ENCODE data around the gene TMUB2.
"Not testable (repeated sequence)": the region's sequence is repeated elsewhere in the genome, so short reads cannot be mapped to it uniquely, and the experiment has no call there.

The TMUB2 gene

GRCh38 chr17:44221862-44222111, 35.0 kb downstream of the TMUB2 start:
- Histone ChIP-seq H3K4me1 (ENCODE audit: control insufficient read depth, insufficient read depth, low read length) (peaks cover 18% of the 10 kb centered on the region), H3K27ac (ENCODE audit: low read depth, low read length) (peak overlapping the region; percentile 68; the same call in 1 of the 2 replicates), H3K27me3 (ENCODE audit: control insufficient read depth, insufficient read depth, low read length) (no peaks in the 10 kb centered on the region), H3K4me3 (ENCODE audit: low read depth, low read length) (peak overlapping the region; percentile 78), H3K9me3 (ENCODE audit: control insufficient read depth, insufficient read depth, low read depth, low read length) (no peaks in the 10 kb centered on the region), H3K9ac (ENCODE audit: low read length) (peak overlapping the region; percentile 80), H3K36me3 (ENCODE audit: control insufficient read depth, insufficient read depth, low read length) (peaks cover 5% of the 10 kb centered on the region)

DNA sequence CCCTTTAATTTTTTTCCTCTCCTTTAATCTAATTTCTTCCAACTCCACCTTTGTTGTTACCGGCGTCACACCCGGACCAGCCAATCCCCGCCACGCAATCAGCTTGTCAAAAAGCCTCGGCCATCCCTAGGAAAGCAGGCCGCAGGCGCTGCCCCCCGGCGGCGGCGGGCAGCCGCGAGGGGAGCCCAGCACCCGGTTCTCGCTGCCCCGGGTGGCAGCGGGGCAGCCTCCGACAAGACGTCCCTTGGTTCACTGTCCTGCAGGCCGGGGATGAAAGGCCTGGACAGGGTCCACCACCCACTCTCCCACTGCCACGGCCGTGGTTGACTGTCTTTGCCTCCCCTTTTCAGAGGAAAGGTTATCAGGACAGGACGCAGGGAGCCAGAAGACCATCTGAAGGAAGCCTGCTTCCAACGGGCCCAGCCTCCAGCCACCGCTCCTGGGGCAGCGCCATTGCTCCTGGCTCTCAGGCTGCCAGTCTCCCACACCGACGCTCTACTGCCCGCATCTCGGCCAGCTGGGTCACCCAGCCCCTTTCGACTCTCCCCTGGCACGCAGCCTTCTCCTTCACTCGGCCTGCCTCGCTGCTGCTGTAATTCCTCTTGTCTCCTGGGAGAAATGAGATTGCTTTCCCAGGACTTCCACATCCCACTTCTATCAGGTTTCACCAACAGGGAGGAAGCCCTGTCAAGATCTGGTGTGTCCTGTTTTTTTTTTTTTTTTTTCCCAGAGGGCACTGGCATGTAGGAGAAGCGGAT, 35.5 kb downstream of the TMUB2 start:
- H3K27ac ChIP-seq (ENCODE audit: low read depth, low read length) = peak overlapping the region; percentile 68; the same call in 1 of the 2 replicates
- H3K4me3 ChIP-seq (ENCODE audit: low read depth, low read length) = peak overlapping the region; percentile 78
- H3K9me3 ChIP-seq (ENCODE audit: control insufficient read depth, insufficient read depth, low read depth, low read length) = no peaks in the 10 kb centered on the region
- peaks cover 16% of the 10 kb centered on the region for H3K4me1 ChIP-seq (ENCODE audit: control insufficient read depth, insufficient read depth, low read length)
- no peaks in the 10 kb centered on the region for H3K27me3 ChIP-seq (ENCODE audit: control insufficient read depth, insufficient read depth, low read length)
- peak overlapping the region; percentile 80 for H3K9ac ChIP-seq (ENCODE audit: low read length)
- no peaks in the 10 kb centered on the region for H3K36me3 ChIP-seq (ENCODE audit: control insufficient read depth, insufficient read depth, low read length)

DNA sequence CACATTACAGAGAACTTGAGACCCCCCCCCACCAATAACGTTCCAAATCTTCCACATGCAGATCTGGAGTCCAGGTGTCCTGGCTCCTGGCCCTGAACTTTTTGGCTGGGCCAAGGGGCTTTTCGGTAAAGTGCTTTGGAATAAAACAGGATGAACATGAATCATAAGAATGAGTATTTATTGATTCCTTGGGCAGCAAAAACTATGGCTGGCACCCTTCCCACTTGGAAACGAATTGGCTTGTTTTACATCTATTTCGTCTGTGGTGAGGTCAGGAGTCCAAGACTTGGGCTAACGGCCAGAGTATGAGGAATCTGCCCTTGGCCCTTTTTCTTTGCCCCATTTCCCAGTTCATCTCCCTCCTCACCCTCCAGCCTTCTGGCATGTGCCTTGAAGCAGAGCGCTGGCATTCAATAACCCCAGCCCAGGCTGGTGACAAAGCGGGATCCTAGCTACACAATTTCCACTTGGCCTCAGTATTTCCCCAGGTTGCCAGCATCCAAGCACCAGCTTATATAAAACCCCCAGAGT, 36.8 kb downstream of the TMUB2 start:
- Histone ChIP-seq H3K4me3 (ENCODE audit: low read depth, low read length) (no peak overlapping the region), H3K27ac (ENCODE audit: low read depth, low read length) (no peak overlapping the region), H3K4me1 (ENCODE audit: control insufficient read depth, insufficient read depth, low read length) (peaks cover 8% of the 10 kb centered on the region), H3K9me3 (ENCODE audit: control insufficient read depth, insufficient read depth, low read depth, low read length) (no peaks in the 10 kb centered on the region), H3K9ac (ENCODE audit: low read length) (no peak overlapping the region), H3K27me3 (ENCODE audit: control insufficient read depth, insufficient read depth, low read length) (no peaks in the 10 kb centered on the region), H3K36me3 (ENCODE audit: control insufficient read depth, insufficient read depth, low read length) (no peaks in the 10 kb centered on the region)

- H3K9me3 ChIP-seq (ENCODE audit: control insufficient read depth, insufficient read depth, low read depth, low read length) = no peaks in the 10 kb centered on the region
- no peak overlapping the region for H3K27ac ChIP-seq (ENCODE audit: low read depth, low read length)
- no peaks in the 10 kb centered on the region for H3K36me3 ChIP-seq (ENCODE audit: control insufficient read depth, insufficient read depth, low read length)
- H3K27me3 ChIP-seq (ENCODE audit: control insufficient read depth, insufficient read depth, low read length) = no peaks in the 10 kb centered on the region
- no peak overlapping the region for H3K9ac ChIP-seq (ENCODE audit: low read length)
- H3K4me1 ChIP-seq (ENCODE audit: control insufficient read depth, insufficient read depth, low read length) = peaks cover 3% of the 10 kb centered on the region; the same call in 1 of the 2 replicates
- H3K4me3 ChIP-seq (ENCODE audit: low read depth, low read length) = no peak overlapping the region
Observed at GRCh38 chr17:44229090-44229489, 42.3 kb downstream of the TMUB2 start.

DNA sequence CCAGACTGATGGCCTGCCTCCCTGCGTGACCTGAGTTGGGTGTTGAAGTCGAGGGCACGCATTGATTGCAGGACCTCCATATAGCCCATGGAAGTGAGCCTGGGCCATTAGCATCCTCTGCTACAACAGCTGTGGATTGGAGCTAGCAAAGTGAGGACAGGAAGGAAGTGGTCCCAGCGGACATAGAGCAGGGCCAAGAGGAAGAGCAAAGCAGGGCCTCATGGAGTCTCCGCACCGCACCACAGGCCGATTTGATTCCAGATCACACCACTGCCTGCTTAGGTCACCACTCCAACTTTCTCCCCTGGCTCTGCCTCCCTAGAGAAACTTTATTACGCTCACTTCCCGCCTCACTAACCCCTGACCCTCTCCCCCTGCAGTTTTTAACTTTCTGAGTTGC, 43.4 kb downstream of the TMUB2 start:
- no peak overlapping the region for H3K27ac ChIP-seq (ENCODE audit: low read depth, low read length)
- H3K9ac ChIP-seq (ENCODE audit: low read length) = no peak overlapping the region
- no peaks in the 10 kb centered on the region for H3K27me3 ChIP-seq (ENCODE audit: control insufficient read depth, insufficient read depth, low read length)
- peaks cover 3% of the 10 kb centered on the region; the same call in 1 of the 2 replicates for H3K4me1 ChIP-seq (ENCODE audit: control insufficient read depth, insufficient read depth, low read length)
- H3K4me3 ChIP-seq (ENCODE audit: low read depth, low read length) = no peak overlapping the region
- no peaks in the 10 kb centered on the region for H3K36me3 ChIP-seq (ENCODE audit: control insufficient read depth, insufficient read depth, low read length)
- no peaks in the 10 kb centered on the region for H3K9me3 ChIP-seq (ENCODE audit: control insufficient read depth, insufficient read depth, low read depth, low read length)

DNA sequence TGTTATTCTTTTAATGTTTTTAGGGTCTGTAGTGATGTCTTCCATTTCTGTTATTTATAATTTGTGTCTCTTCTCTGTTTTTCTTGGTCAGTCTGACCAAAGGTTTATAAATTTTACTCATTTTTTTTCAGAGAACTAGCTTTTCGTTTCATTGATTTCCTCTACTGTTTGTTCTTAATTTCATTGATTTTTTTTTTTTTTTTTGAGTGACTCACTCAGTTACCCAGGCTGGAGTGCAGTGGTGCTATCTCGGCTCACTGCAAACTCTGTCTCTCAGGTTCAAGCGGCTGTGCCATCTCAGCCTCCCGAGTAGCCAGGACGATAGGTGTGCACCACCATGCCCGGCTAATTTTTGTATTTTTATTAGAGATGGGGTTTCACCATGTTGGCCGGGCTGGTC, 45.3 kb downstream of the TMUB2 start:
- no peak overlapping the region for H3K27ac ChIP-seq (ENCODE audit: low read depth, low read length)

GRCh38 chr17:44233582-44233981, 46.8 kb downstream of the TMUB2 start:
- no peaks in the 10 kb centered on the region for H3K9me3 ChIP-seq (ENCODE audit: control insufficient read depth, insufficient read depth, low read depth, low read length)
- H3K4me1 ChIP-seq (ENCODE audit: control insufficient read depth, insufficient read depth, low read length) = peaks cover 3% of the 10 kb centered on the region; the same call in 1 of the 2 replicates
- no peak overlapping the region for H3K27ac ChIP-seq (ENCODE audit: low read depth, low read length)
- H3K9ac ChIP-seq (ENCODE audit: low read length) = no peak overlapping the region
- H3K27me3 ChIP-seq (ENCODE audit: control insufficient read depth, insufficient read depth, low read length) = no peaks in the 10 kb centered on the region
- no peak overlapping the region for H3K4me3 ChIP-seq (ENCODE audit: low read depth, low read length)
- H3K36me3 ChIP-seq (ENCODE audit: control insufficient read depth, insufficient read depth, low read length) = no peaks in the 10 kb centered on the region

More for the DNA sequence above, 45.3 kb downstream of the TMUB2 start:
- H3K27me3 ChIP-seq (ENCODE audit: control insufficient read depth, insufficient read depth, low read length) = no peaks in the 10 kb centered on the region
- no peak overlapping the region for H3K9ac ChIP-seq (ENCODE audit: low read length)
- H3K4me3 ChIP-seq (ENCODE audit: low read depth, low read length) = no peak overlapping the region
- H3K36me3 ChIP-seq (ENCODE audit: control insufficient read depth, insufficient read depth, low read length) = no peaks in the 10 kb centered on the region
- peaks cover 3% of the 10 kb centered on the region; the same call in 1 of the 2 replicates for H3K4me1 ChIP-seq (ENCODE audit: control insufficient read depth, insufficient read depth, low read length)
- H3K9me3 ChIP-seq (ENCODE audit: control insufficient read depth, insufficient read depth, low read depth, low read length) = no peaks in the 10 kb centered on the region

- no peaks in the 10 kb centered on the region for H3K27me3 ChIP-seq (ENCODE audit: control insufficient read depth, insufficient read depth, low read length)
- H3K27ac ChIP-seq (ENCODE audit: low read depth, low read length) = no peak overlapping the region
- no peaks in the 10 kb centered on the region for H3K4me1 ChIP-seq (ENCODE audit: control insufficient read depth, insufficient read depth, low read length)
- no peaks in the 10 kb centered on the region for H3K9me3 ChIP-seq (ENCODE audit: control insufficient read depth, insufficient read depth, low read depth, low read length)
- H3K36me3 ChIP-seq (ENCODE audit: control insufficient read depth, insufficient read depth, low read length) = no peaks in the 10 kb centered on the region
- H3K4me3 ChIP-seq (ENCODE audit: low read depth, low read length) = no peak overlapping the region
- H3K9ac ChIP-seq (ENCODE audit: low read length) = no peak overlapping the region
Observed at GRCh38 chr17:44235583-44235936, 48.8 kb downstream of the TMUB2 start.

GRCh38 chr17:44236444-44236991, 49.7 kb downstream of the TMUB2 start:
- H3K9me3 ChIP-seq (ENCODE audit: control insufficient read depth, insufficient read depth, low read depth, low read length) = no peaks in the 10 kb centered on the region
- no peak overlapping the region for H3K27ac ChIP-seq (ENCODE audit: low read depth, low read length)

GRCh38 chr17:44237886-44238285, 51.1 kb downstream of the TMUB2 start:
- not testable (repeated sequence) for H3K4me1 ChIP-seq (ENCODE audit: control insufficient read depth, insufficient read depth, low read length); H3K9me3 ChIP-seq (ENCODE audit: control insufficient read depth, insufficient read depth, low read depth, low read length); H3K27ac ChIP-seq (ENCODE audit: low read depth, low read length); H3K9ac ChIP-seq (ENCODE audit: low read length); H3K4me3 ChIP-seq (ENCODE audit: low read depth, low read length); H3K36me3 ChIP-seq (ENCODE audit: control insufficient read depth, insufficient read depth, low read length); H3K27me3 ChIP-seq (ENCODE audit: control insufficient read depth, insufficient read depth, low read length)

More at GRCh38 chr17:44236444-44236991, 49.7 kb downstream of the TMUB2 start:
- Histone ChIP-seq H3K27me3 (ENCODE audit: control insufficient read depth, insufficient read depth, low read length) (no peaks in the 10 kb centered on the region), H3K4me3 (ENCODE audit: low read depth, low read length) (no peak overlapping the region), H3K9ac (ENCODE audit: low read length) (no peak overlapping the region), H3K4me1 (ENCODE audit: control insufficient read depth, insufficient read depth, low read length) (no peaks in the 10 kb centered on the region), H3K36me3 (ENCODE audit: control insufficient read depth, insufficient read depth, low read length) (no peaks in the 10 kb centered on the region)

DNA sequence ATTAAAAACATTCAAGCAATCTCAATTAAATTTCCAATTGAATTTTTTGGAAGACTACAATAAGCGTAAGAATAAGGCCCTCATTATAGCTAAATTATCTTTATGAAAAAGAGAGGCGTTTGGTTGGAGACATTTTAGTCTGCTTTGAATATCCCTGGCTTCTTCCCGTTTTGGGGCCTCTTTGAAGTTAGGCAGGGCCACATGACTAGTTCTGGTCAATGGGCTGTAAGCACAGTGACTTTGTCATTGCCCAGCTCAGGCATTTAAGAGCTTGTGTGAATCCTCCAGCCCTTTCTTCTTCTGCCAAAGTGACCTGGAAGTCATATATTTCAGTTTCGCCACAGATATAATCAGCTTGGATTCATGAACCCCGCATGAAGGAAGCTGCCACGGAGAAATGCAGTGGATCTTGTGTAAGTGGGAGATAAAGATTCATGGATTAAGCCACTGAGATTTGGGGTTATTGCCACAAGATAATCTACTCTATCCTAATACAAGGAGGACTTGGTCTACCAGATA, 54.4 kb downstream of the TMUB2 start:
- Histone ChIP-seq H3K27ac (ENCODE audit: low read depth, low read length) (no peak overlapping the region), H3K4me3 (ENCODE audit: low read depth, low read length) (no peak overlapping the region), H3K4me1 (ENCODE audit: control insufficient read depth, insufficient read depth, low read length) (no peaks in the 10 kb centered on the region), H3K36me3 (ENCODE audit: control insufficient read depth, insufficient read depth, low read length) (no peaks in the 10 kb centered on the region), H3K9me3 (ENCODE audit: control insufficient read depth, insufficient read depth, low read depth, low read length) (no peaks in the 10 kb centered on the region), H3K9ac (ENCODE audit: low read length) (no peak overlapping the region), H3K27me3 (ENCODE audit: control insufficient read depth, insufficient read depth, low read length) (no peaks in the 10 kb centered on the region)

All from HUES6 (cell line).